Esophagus muscularis mucosa (tissue), 4 donors: ENCODE data around the gene IL21R.

ENCODE experiments used
- EP300 ChIP-seq: sonication (generic); formaldehyde crosslinking; IDR thresholded peaks from one replicate; pipeline ENCODE4 v1.6.1; 2017; ENCODE audit warnings: antibody characterized with exemption
- POLR2A ChIP-seq: fragments of 450-650 bp; IDR thresholded peaks from one replicate; pipeline ENCODE4 v1.6.1; 2017; ENCODE audit warnings: antibody characterized with exemption, moderate library complexity, mild to moderate bottlenecking, low read depth
- TF ChIP-seq, protein P1 (sequence below), 3 experiments: fragments of 200-600 bp in 2 of 3; fragments of 450-650 bp in 1 of 3; sonication (generic) in 2 of 3; IDR thresholded peaks; one replicate each; pipeline ENCODE4 v1.5.1; 2017 to 2019; ENCODE audit warnings: antibody characterized with exemption in 3 of 3, mild to moderate bottlenecking in 2 of 3, moderate library complexity in 1 of 3

DNA sequence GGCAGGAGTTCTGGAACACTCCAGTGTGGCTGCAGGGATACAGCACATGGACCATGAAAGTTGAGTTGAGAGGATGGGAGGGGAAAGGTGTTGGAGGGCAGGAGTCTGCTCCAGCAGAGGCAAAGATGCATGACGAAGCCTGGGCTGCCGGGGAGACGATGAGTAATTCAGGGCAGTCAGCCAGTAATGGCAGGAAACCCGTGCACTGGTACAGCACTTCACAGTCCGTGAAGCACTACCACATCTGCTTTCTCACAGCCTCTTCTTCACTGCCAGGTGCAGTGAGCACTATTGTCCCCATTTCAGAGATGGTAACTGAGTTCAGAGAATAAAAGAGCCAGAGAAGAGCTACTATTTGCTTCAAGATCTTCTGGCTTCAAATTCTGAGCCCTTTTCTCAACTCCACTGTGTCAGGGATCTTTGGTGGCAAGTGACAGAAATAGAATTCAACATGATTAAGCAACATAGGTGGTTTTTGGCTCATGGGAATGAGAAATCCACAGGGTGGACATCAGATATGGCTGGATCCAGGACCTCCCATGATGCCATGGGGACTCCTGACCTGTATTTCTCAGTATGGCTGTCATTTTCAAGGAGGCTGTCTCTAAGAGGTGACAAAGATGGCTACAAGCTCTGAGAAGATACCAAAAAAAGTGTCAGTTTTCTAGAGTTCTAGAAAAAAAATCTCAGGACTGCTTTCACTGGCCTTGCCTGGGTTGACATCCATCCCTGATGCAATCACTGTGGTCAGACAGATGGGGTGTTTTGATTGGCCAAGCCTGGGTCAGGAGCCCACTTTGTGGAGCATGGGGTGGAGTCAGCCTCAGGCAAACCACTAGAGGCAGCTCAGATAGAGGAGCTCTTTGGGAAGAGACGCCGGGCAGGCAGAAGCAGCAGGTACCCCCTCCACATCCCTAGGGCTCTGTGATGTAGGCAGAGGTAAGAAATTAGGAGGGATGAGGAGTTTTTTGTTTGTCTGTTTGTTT, 24.7 kb downstream of the IL21R start:
- TF ChIP-seq, protein P1, sequence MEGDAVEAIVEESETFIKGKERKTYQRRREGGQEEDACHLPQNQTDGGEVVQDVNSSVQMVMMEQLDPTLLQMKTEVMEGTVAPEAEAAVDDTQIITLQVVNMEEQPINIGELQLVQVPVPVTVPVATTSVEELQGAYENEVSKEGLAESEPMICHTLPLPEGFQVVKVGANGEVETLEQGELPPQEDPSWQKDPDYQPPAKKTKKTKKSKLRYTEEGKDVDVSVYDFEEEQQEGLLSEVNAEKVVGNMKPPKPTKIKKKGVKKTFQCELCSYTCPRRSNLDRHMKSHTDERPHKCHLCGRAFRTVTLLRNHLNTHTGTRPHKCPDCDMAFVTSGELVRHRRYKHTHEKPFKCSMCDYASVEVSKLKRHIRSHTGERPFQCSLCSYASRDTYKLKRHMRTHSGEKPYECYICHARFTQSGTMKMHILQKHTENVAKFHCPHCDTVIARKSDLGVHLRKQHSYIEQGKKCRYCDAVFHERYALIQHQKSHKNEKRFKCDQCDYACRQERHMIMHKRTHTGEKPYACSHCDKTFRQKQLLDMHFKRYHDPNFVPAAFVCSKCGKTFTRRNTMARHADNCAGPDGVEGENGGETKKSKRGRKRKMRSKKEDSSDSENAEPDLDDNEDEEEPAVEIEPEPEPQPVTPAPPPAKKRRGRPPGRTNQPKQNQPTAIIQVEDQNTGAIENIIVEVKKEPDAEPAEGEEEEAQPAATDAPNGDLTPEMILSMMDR (IDR thresholded peaks at IDR 0.05) = no peak
- no peak for TF ChIP-seq EP300
- TF ChIP-seq POLR2A = no peak
